HepG2 (cell line): Measurements from ENCODE around the gene TMEM87A. TPM values are rescaled to one million over a fixed set of nuclear protein-coding genes. Genes with fewer than 3 reads are reported as not detected.
A peak's percentile ranks its signal among the peaks of the same experiment; 100 is the strongest.

Experiments
- BORCS8-MEF2B ChIP-seq: sonication (generic); formaldehyde crosslinking; IDR thresholded peaks from 2 replicates; pipeline ENCODE4 v1.8.0; 2022; ENCODE audit warnings: mild to moderate bottlenecking, missing genetic modification reagents
- CREM ChIP-seq, 2 experiments: sonication (generic) in 1 of 2; formaldehyde crosslinking in 1 of 2; IDR thresholded peaks; 2 replicates each; pipeline versions ENCODE4 v1.4.0 to v1.6.1; 2016 to 2020; ENCODE audit warnings: antibody characterized with exemption in 1 of 2, mild to moderate bottlenecking in 1 of 2, missing genetic modification reagents in 1 of 2
- E2F5 ChIP-seq: sonication (generic); formaldehyde crosslinking; conservative IDR thresholded peaks from 2 replicates; pipeline ENCODE4 v1.4.0; 2020; ENCODE audit warnings: missing genetic modification reagents
- ELF1 ChIP-seq: sonication (generic); formaldehyde crosslinking; IDR thresholded peaks from 2 replicates; pipeline ENCODE4 v1.4.0; 2020; ENCODE audit warnings: missing genetic modification reagents
- HIC2 ChIP-seq: sonication (generic); formaldehyde crosslinking; IDR thresholded peaks from 2 replicates; pipeline ENCODE4 v1.9.0; 2022; ENCODE audit warnings: low read depth, missing genetic modification reagents
- ISL2 ChIP-seq: sonication (generic); formaldehyde crosslinking; IDR thresholded peaks from 2 replicates; pipeline ENCODE4 v1.5.0; 2020; ENCODE audit warnings: missing genetic modification reagents
- KLF15 ChIP-seq: sonication (generic); formaldehyde crosslinking; IDR thresholded peaks from 2 replicates; pipeline ENCODE4 v1.8.1; 2023; ENCODE audit warnings: borderline replicate concordance, mild to moderate bottlenecking, inconsistent platforms, missing genetic modification reagents, mixed read lengths
- MTA3 ChIP-seq: sonication (generic); formaldehyde crosslinking; IDR thresholded peaks from 2 replicates; pipeline ENCODE4 v1.4.0; 2020; ENCODE audit warnings: missing genetic modification reagents
- MXD4 ChIP-seq: IDR thresholded peaks from 2 replicates; pipeline ENCODE4 v1.6.1; 2016; ENCODE audit warnings: mild to moderate bottlenecking, missing biosample characterization, missing genetic modification reagents
- PRPF4 ChIP-seq: fragments of 200-400 bp; formaldehyde crosslinking; IDR thresholded peaks from 2 replicates; pipeline ENCODE4 v1.6.1; 2016; ENCODE audit warnings: low read length, low read depth; ENCODE audit not compliant: poor library complexity, severe bottlenecking
- SAP130 ChIP-seq: IDR thresholded peaks from 2 replicates; pipeline ENCODE4 v1.6.1; 2016; ENCODE audit warnings: low read depth
- SOX6 ChIP-seq, 2 experiments: fragments of 450-650 bp in 1 of 2; sonication (generic) in 1 of 2; formaldehyde crosslinking in 1 of 2; IDR thresholded peaks; 2 replicates each; pipeline versions ENCODE4 v1.4.0 to v1.6.1; 2017 to 2020; ENCODE audit warnings: antibody characterized with exemption in 1 of 2, mild to moderate bottlenecking in 1 of 2, missing genetic modification reagents in 1 of 2
- SRF ChIP-seq: IDR thresholded peaks from 2 replicates; pipeline ENCODE4 v1.6.1; 2011; ENCODE audit warnings: mild to moderate bottlenecking, low read depth, low read length, moderate library complexity
- TRIM24 ChIP-seq: sonication (generic); formaldehyde crosslinking; IDR thresholded peaks from 2 replicates; pipeline ENCODE4 v1.8.0; 2022; ENCODE audit warnings: mild to moderate bottlenecking, missing genetic modification reagents
- ZNF224 ChIP-seq: sonication (generic); formaldehyde crosslinking; IDR thresholded peaks from 2 replicates; pipeline ENCODE4 v1.5.0; 2020; ENCODE audit warnings: mild to moderate bottlenecking, missing genetic modification reagents
- ZNF274 ChIP-seq: sonication (generic); formaldehyde crosslinking; IDR thresholded peaks from 2 replicates; pipeline ENCODE4 v1.5.1; 2020; ENCODE audit warnings: mild to moderate bottlenecking, missing genetic modification reagents
- ZNF280B ChIP-seq: sonication (generic); formaldehyde crosslinking; IDR thresholded peaks from 2 replicates; pipeline ENCODE4 v1.5.0; 2020; ENCODE audit warnings: missing genetic modification reagents, mild to moderate bottlenecking, borderline replicate concordance
- ZNF326 ChIP-seq: sonication (generic); formaldehyde crosslinking; IDR thresholded peaks from 2 replicates; pipeline ENCODE4 v1.4.0; 2020; ENCODE audit warnings: missing genetic modification reagents, borderline replicate concordance
- ZNF414 ChIP-seq: sonication (generic); formaldehyde crosslinking; IDR thresholded peaks from 2 replicates; pipeline ENCODE4 v1.5.0; 2020; ENCODE audit warnings: missing genetic modification reagents
- ZNF44 ChIP-seq: sonication (generic); formaldehyde crosslinking; IDR thresholded peaks from 2 replicates; pipeline ENCODE4 v1.5.1; 2020; ENCODE audit warnings: mild to moderate bottlenecking, missing genetic modification reagents
- ZNF629 ChIP-seq: sonication (generic); formaldehyde crosslinking; conservative IDR thresholded peaks from 2 replicates; pipeline ENCODE4 v1.5.0; 2020; ENCODE audit warnings: missing genetic modification reagents
- ZNF660 ChIP-seq: sonication (generic); formaldehyde crosslinking; IDR thresholded peaks from 2 replicates; pipeline ENCODE4 v1.5.1; 2020; ENCODE audit warnings: mild to moderate bottlenecking, low read depth, missing genetic modification reagents, borderline replicate concordance
- ZNF749 ChIP-seq: sonication (generic); formaldehyde crosslinking; IDR thresholded peaks from 2 replicates; pipeline ENCODE4 v1.8.0; 2022; ENCODE audit warnings: mild to moderate bottlenecking, missing genetic modification reagents, moderate library complexity, borderline replicate concordance
- ZNF781 ChIP-seq: sonication (generic); formaldehyde crosslinking; IDR thresholded peaks from 2 replicates; pipeline ENCODE4 v1.5.1; 2020; ENCODE audit warnings: borderline replicate concordance, mild to moderate bottlenecking, missing genetic modification reagents; ENCODE audit errors: not compliant biosample characterization
- polyA plus RNA-seq, 8 experiments: library from polyadenylated mRNA; depleted of rRNA in 3 of 8; stranded (reverse) in 7 of 8; unstranded in 1 of 8; fragments of >200 nt; fragmentation: Illumina TruSeq in 4 of 8; extraction: Trizol in 4 of 8; gene quantifications; 2 replicates each; pipeline versions ENCODE4 v1.2.1 to v1.2.3, GENCODE V29; 2011 to 2016; ENCODE audit warnings: low read depth in 4 of 8, missing spikeins in 1 of 8, mixed read lengths in 1 of 8; ENCODE audit not compliant: insufficient read depth in 1 of 8
- total RNA-seq, 5 experiments: library from RNA; depleted of rRNA; stranded (reverse); fragments of >200 nt; fragmentation: Illumina TruSeq; extraction: Trizol; gene quantifications; 2 replicates each; pipeline ENCODE4 v1.2.3, GENCODE V29; 2016; ENCODE audit warnings: low read depth in 1 of 5

Gene TMEM87A
- total and polyA plus RNA-seq, 2 of the 13 experiments (the other 11 are each of a cell fraction or from before 2014, with no cell fraction given), result 20.2 to 42.8 TPM

- TF ChIP-seq HIC2 (CRISPR knock-in tag), result no peak
- peak; percentile 50; the same call in 1 of the 2 replicates for TF ChIP-seq BORCS8-MEF2B (CRISPR knock-in tag)
- TF ChIP-seq E2F5 (CRISPR knock-in tag), result no peak
- peak; percentile 38; the same call in 1 of the 2 replicates for TF ChIP-seq CREM (IDR thresholded peaks at IDR 0.05)
- no peak for TF ChIP-seq CREM (CRISPR knock-in tag; IDR thresholded peaks at IDR 0.05)
- TF ChIP-seq PRPF4, result no peak
- TF ChIP-seq ZNF749 (CRISPR knock-in tag), result no peak
- TF ChIP-seq ZNF274 (CRISPR knock-in tag), result no peak
- peak; percentile 76 for TF ChIP-seq ZNF781 (CRISPR knock-in tag)
- 0 out of 2 replicates have a peak, but pooled peaks have one; percentile 27 for TF ChIP-seq MXD4 (CRISPR knock-in tag)
- no peak for TF ChIP-seq ZNF629 (CRISPR knock-in tag)
- peak; percentile 92 for TF ChIP-seq SAP130 (CRISPR knock-in tag)
- no peak for TF ChIP-seq SOX6 (IDR thresholded peaks at IDR 0.05)
- peak; percentile 60; the same call in 1 of the 2 replicates for TF ChIP-seq SOX6 (CRISPR knock-in tag; IDR thresholded peaks at IDR 0.05)
- TF ChIP-seq ZNF326 (CRISPR knock-in tag), result no peak
- no peak for TF ChIP-seq MTA3 (CRISPR knock-in tag)
- TF ChIP-seq KLF15, result no peak
- TF ChIP-seq ISL2 (CRISPR knock-in tag), result 0 out of 2 replicates have a peak, but pooled peaks have one; percentile 25
- TF ChIP-seq ZNF44 (CRISPR knock-in tag), result no peak
- no peak for TF ChIP-seq TRIM24 (CRISPR knock-in tag)
- TF ChIP-seq ZNF224 (CRISPR knock-in tag), result peak; percentile 75; the same call in 1 of the 2 replicates
- no peak for TF ChIP-seq ZNF660
- peak; percentile 90 for TF ChIP-seq ZNF280B
- TF ChIP-seq ZNF414, result no peak
- TF ChIP-seq SRF, result no peak
- TF ChIP-seq ELF1 (CRISPR knock-in tag), result peak; percentile 89
These were observed 65.3 kb downstream of the TMEM87A start, which contains the start of gene VPS39 (continued) for GRCh38 chr15:42207674-42208579.
